AG04449 (cell line): ENCODE measurements around the gene NUMBL.

Experiments used
- CTCF ChIA-PET: fragments of 350-600 bp; formaldehyde crosslinking; extraction: SDS; loops from one replicate; lab custom pipeline; 2021; ENCODE audit warnings: antibody characterized with exemption; lab: Yijun Ruan, JAX
- POLR2A ChIA-PET: fragments of 400-600, 350-600 bp; formaldehyde crosslinking; extraction: SDS; loops from one replicate; lab custom pipeline; 2020; ENCODE audit warnings: antibody characterized with exemption, inconsistent platforms; lab: Yijun Ruan, JAX
- DNase-seq: peaks from one replicate; pipeline ENCODE4 v3.0.0-alpha.2; 2010; ENCODE audit warnings: low read depth, low spot score
- H3K4me3 ChIP-seq: 2 replicates; pipeline ENCODE4 v1.5.1; 2011; ENCODE audit warnings: low read depth, mild to moderate bottlenecking, control low read depth, low read length
- TF ChIP-seq, protein P1 (sequence below): IDR thresholded peaks from one replicate; pipeline ENCODE4 v1.5.1; 2011; ENCODE audit warnings: mild to moderate bottlenecking, moderate library complexity, low read length, control low read depth, inconsistent platforms; ENCODE audit not compliant: insufficient read depth; ENCODE audit errors: missing control alignments

NUMBL gene

DNA sequence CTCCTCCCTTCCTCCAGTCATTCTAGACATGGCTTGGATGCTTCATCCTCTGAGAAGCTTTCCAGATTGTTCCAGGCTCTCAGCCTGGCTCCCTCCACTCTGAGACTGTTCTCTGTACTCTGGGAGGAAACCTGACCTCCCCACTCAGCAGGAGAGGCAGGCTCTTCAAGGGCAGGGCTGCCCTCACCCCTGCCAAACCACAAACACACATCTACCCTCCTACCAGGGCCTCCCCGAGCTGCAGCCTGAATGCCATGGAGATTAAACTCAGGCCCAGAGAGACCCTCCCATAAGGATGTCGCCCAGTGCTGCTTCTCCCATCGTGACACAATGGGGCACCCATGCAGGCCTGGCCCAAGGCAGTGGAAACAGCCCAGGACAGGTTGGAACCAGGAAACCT is 16.2 kb downstream of the NUMBL start:
- ChIA-PET POLR2A (interaction anchor here (1.0 kb wide), 1 partner anchor 9 kb away, joined by 3 read pairs; no protein-coding TSS in a partner anchor), CTCF (interaction anchor here (0.8 to 3.5 kb wide), 2 partner anchors 11 to 132 kb away, joined by 3 to 16 read pairs; no protein-coding TSS in a partner anchor)
- no peak for DNase-seq
- TF ChIP-seq, protein P1, sequence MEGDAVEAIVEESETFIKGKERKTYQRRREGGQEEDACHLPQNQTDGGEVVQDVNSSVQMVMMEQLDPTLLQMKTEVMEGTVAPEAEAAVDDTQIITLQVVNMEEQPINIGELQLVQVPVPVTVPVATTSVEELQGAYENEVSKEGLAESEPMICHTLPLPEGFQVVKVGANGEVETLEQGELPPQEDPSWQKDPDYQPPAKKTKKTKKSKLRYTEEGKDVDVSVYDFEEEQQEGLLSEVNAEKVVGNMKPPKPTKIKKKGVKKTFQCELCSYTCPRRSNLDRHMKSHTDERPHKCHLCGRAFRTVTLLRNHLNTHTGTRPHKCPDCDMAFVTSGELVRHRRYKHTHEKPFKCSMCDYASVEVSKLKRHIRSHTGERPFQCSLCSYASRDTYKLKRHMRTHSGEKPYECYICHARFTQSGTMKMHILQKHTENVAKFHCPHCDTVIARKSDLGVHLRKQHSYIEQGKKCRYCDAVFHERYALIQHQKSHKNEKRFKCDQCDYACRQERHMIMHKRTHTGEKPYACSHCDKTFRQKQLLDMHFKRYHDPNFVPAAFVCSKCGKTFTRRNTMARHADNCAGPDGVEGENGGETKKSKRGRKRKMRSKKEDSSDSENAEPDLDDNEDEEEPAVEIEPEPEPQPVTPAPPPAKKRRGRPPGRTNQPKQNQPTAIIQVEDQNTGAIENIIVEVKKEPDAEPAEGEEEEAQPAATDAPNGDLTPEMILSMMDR = no peak
- no peak overlapping the region for H3K4me3 ChIP-seq

DNA sequence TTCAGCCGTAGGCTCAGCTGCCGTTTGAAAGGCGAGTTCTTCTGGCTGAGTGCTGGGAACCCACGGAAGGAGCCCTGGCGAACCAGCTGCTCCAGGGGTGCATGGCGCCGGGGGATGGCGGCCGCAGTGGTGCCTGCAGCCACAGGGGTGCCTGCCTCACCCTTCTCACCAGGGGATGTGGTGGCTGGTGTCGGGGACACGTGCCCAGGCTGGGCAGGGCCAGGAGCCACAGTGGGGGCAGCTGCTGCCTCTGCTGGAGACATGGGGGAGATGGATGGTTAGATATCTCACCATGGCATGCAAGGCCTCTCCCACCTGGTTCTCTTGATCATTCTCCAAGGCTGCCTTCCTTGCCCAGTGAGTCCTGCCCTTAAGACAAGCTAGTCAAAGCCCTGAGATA is 17.1 kb downstream of the NUMBL start:
- H3K4me3 ChIP-seq = no peak overlapping the region
- POLR2A ChIA-PET = interaction anchor here (0.6 to 1.0 kb wide), 2 partner anchors 9 kb away, joined by 3 read pairs; no protein-coding TSS in a partner anchor
- CTCF ChIA-PET = interaction anchor here (0.8 to 3.5 kb wide), 2 partner anchors 10 to 133 kb away, joined by 3 to 16 read pairs; no protein-coding TSS in a partner anchor
- TF ChIP-seq, protein P1 = no peak
- DNase-seq = no peak

DNA sequence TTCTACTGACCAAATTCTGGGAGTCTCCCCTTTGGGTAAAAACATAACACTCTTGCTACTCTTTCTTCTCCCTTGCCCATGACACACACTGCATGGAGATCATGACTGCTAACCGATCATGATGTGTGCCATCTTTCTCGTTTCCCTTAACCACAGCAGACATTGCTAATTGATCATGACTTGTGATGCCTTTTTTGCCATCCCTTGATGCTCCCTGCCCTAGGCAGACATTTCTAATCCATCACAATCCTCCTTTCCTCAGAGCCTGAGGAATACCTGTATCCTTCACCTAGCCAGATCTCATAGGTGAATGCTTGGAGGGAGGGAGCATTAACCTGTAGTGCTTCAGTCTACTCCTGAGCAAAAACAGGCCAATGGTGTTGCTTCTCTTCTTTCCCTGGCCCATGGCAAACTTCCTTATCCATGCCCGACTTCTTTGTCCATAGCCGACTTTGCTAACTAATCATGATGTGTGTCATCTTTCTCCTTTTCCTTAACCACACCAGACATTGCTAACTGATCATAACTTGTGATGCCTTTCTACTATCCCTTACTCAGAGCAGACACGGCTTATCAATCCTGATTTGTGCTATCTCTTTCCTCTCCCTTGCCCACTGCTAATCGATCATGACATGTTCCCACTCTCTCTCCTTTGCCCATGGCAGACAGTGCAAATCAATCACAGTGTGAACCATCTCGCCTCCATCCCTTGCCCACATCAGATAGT is 17.7 kb downstream of the NUMBL start:
- no peak overlapping the region for H3K4me3 ChIP-seq
- TF ChIP-seq, protein P1 = no peak
- POLR2A ChIA-PET = interaction anchor here (0.6 kb wide), 1 partner anchor 9 kb away, joined by 3 read pairs; no protein-coding TSS in a partner anchor
- DNase-seq = no peak
- CTCF ChIA-PET = interaction anchor here (1.0 to 3.5 kb wide), 3 partner anchors 9 to 38 kb away, joined by 3 to 16 read pairs (median 4); no protein-coding TSS in a partner anchor

DNA sequence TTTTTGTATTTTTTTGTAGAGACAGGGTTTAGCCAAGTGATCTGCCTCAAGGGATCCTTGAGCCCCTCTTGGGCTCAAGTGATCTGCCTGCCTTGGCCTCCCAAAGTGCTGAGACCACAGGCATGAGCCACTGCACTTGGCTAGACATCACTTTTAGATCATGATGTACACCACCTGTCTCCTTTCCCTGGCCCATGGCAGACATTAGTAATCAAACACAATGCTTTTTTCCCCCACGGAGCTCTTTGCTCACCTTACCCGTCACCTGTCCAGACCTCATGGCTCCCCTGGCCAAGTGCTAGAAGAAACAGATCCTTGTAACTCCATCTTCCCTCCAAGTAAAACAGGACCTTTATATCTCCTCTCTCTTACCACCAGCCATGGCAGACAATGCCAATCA is 18.4 kb downstream of the NUMBL start:
- TF ChIP-seq, protein P1 = no peak
- DNase-seq = no peak
- CTCF ChIA-PET = interaction anchor here (1.0 to 3.5 kb wide), 3 partner anchors 8 to 37 kb away, joined by 3 to 16 read pairs (median 4); no protein-coding TSS in a partner anchor
- H3K4me3 ChIP-seq = no peak overlapping the region
- POLR2A ChIA-PET = interaction anchor here (0.6 kb wide), 1 partner anchor 41 kb away, joined by 4 read pairs; no protein-coding TSS in a partner anchor

DNA sequence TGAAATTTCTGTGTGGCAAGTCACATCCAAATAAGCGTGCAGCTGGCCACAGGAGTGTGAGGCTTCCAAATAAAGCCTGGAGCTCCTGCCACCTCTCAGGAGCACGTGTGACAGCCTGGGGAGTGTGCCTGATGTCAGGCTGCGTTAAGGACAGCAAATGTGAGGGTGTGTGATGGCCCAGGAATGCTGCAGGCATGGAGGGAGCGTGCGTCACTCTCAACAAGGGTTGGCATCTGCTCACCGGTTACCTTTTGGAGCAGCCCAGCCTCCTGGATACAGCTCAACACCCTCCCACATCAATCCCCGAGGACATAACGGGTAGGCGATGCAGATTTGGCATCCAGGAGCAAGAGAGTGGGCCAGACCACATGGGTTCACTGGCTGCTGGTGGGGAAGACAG is 19.0 kb downstream of the NUMBL start:
- POLR2A ChIA-PET = interaction anchor here (0.6 kb wide), 1 partner anchor 42 kb away, joined by 4 read pairs; no protein-coding TSS in a partner anchor
- TF ChIP-seq, protein P1 = no peak
- H3K4me3 ChIP-seq = no peak overlapping the region
- DNase-seq = no peak
- CTCF ChIA-PET = interaction anchor here (1.0 to 3.5 kb wide), 3 partner anchors 8 to 36 kb away, joined by 3 to 16 read pairs (median 4); no protein-coding TSS in a partner anchor
